CD14-positive monocyte (primary cell): Measurements from ENCODE around the gene MST1R. TPM values are rescaled to one million over a fixed set of nuclear protein-coding genes. Genes with fewer than 3 reads are reported as not detected.

Source experiments
- DNase-seq, 3 donors: peaks; one replicate each; pipeline ENCODE4 v3.0.0-alpha.2; 2011 to 2022
- H2AFZ ChIP-seq: 2 replicates; pipeline ENCODE4 v1.6.0; 2012; ENCODE audit warnings: mild to moderate bottlenecking, low read depth, low read length, inconsistent platforms; ENCODE audit not compliant: insufficient read depth, poor library complexity, severe bottlenecking
- H3K27ac ChIP-seq, 2 donors: 1 replicate in 1 of 2; 2 replicates in 1 of 2; pipeline ENCODE4 v1.5.1; 2012 to 2013; ENCODE audit warnings: low read length in 2 of 2, control low read depth in 1 of 2, inconsistent platforms in 1 of 2, low read depth in 1 of 2, mild to moderate bottlenecking in 1 of 2
- H3K27me3 ChIP-seq, 2 donors: one replicate each; pipeline versions ENCODE4 v1.6.0 to v1.6.1; 2011 to 2013; ENCODE audit warnings: low read length in 2 of 2; ENCODE audit not compliant: control insufficient read depth in 2 of 2, insufficient read depth in 2 of 2
- H3K36me3 ChIP-seq, 2 donors: replicated peaks in 1 of 2; 1 replicate in 1 of 2; 2 replicates in 1 of 2; pipeline versions ENCODE4 v1.5.1 to v1.6.1; 2012 to 2013; ENCODE audit warnings: low read length in 2 of 2, control low read depth in 1 of 2, inconsistent platforms in 1 of 2, mild to moderate bottlenecking in 1 of 2; ENCODE audit not compliant: insufficient read depth in 2 of 2, control insufficient read depth in 1 of 2
- H3K4me1 ChIP-seq, 2 donors: 1 replicate in 1 of 2; 2 replicates in 1 of 2; pipeline versions ENCODE4 v1.5.1 to v1.6.1; 2012 to 2013; ENCODE audit warnings: low read length in 2 of 2, control low read depth in 1 of 2, inconsistent platforms in 1 of 2, mild to moderate bottlenecking in 1 of 2, moderate library complexity in 1 of 2; ENCODE audit not compliant: insufficient read depth in 2 of 2, control insufficient read depth in 1 of 2
- H3K4me2 ChIP-seq: replicated peaks from 2 replicates; pipeline ENCODE3; 2012; ENCODE audit warnings: low read length, moderate library complexity, mild to moderate bottlenecking; ENCODE audit not compliant: poor library complexity, severe bottlenecking; ENCODE audit errors: extremely low read depth
- H3K4me3 ChIP-seq, 3 experiments: fragments of 200-600 bp in 1 of 3; sonication (generic) in 1 of 3; replicated peaks in 1 of 3; 1 replicate in 2 of 3; 2 replicates in 1 of 3; pipeline ENCODE4 v1.5.1; 2011 to 2013; ENCODE audit warnings: low read length in 3 of 3, mild to moderate bottlenecking in 3 of 3, control low read depth in 2 of 3, low read depth in 2 of 3, inconsistent platforms in 1 of 3, moderate library complexity in 1 of 3
- H3K79me2 ChIP-seq: 2 replicates; pipeline ENCODE4 v1.6.0; 2012; ENCODE audit warnings: mild to moderate bottlenecking, control low read depth, inconsistent platforms, low read length, moderate library complexity; ENCODE audit not compliant: insufficient read depth
- H3K9ac ChIP-seq: 2 replicates; pipeline ENCODE4 v1.6.0; 2017; ENCODE audit warnings: low read length, mild to moderate bottlenecking; ENCODE audit not compliant: insufficient read depth, poor library complexity, severe bottlenecking
- H3K9me3 ChIP-seq, 2 donors: replicated peaks in 1 of 2; 1 replicate in 1 of 2; 2 replicates in 1 of 2; pipeline versions ENCODE4 v1.5.1 to v1.6.1; 2012 to 2013; ENCODE audit warnings: low read length in 2 of 2, control low read depth in 1 of 2; ENCODE audit not compliant: control insufficient read depth in 1 of 2, insufficient read depth in 1 of 2
- H4K20me1 ChIP-seq: 2 replicates; pipeline ENCODE4 v1.6.0; 2012; ENCODE audit warnings: mild to moderate bottlenecking, low read length, control low read depth, moderate library complexity; ENCODE audit not compliant: insufficient read depth
- H3K27ac Mint-ChIP-seq, 7 donors: one replicate each; pipeline ENCODE4 v1.8.0; 2020; ENCODE audit warnings: mild to moderate bottlenecking in 7 of 7, mixed read lengths in 7 of 7, moderate library complexity in 6 of 7, inconsistent platforms in 2 of 7
- H3K27me3 Mint-ChIP-seq, 3 donors: one replicate each; pipeline ENCODE4 v1.8.0; 2021 to 2022; ENCODE audit warnings: low read depth in 3 of 3, mild to moderate bottlenecking in 3 of 3, mixed read lengths in 3 of 3, moderate library complexity in 3 of 3, inconsistent platforms in 1 of 3
- H3K36me3 Mint-ChIP-seq, 2 donors: one replicate each; pipeline ENCODE4 v1.8.0; 2020; ENCODE audit warnings: mixed read lengths in 2 of 2, inconsistent platforms in 1 of 2, mild to moderate bottlenecking in 1 of 2
- H3K4me1 Mint-ChIP-seq: one replicate; pipeline ENCODE4 v1.8.0; 2020; ENCODE audit warnings: mild to moderate bottlenecking, mixed read lengths
- H3K4me3 Mint-ChIP-seq, 2 donors: one replicate each; pipeline ENCODE4 v1.8.0; 2020; ENCODE audit warnings: mild to moderate bottlenecking in 2 of 2, mixed read lengths in 2 of 2, moderate library complexity in 1 of 2
- H3K9me3 Mint-ChIP-seq, 7 donors: one replicate each; pipeline ENCODE4 v1.8.0; 2020 to 2022; ENCODE audit warnings: mixed read lengths in 7 of 7, mild to moderate bottlenecking in 6 of 7, moderate library complexity in 6 of 7, inconsistent platforms in 2 of 7
- WGBS: methylation state at CpG from one replicate; pipeline ENCODE4 v1.1.5; 2013; ENCODE audit warnings: missing lambda C conversion rate; ENCODE audit not compliant: insufficient coverage; 5-methylcytosine and 5-hydroxymethylcytosine counted together
- intact Hi-C, 2 donors: fragments of 100-400 bp; cut with micrococcal nuclease; formaldehyde crosslinking; loops; one replicate each; pipeline versions ENCODE4 v1.15.0 to v1.15.1; 2023
- polyA plus RNA-seq, 3 donors: library from polyadenylated mRNA; depleted of rRNA in 1 of 3; unstranded in 2 of 3; stranded (reverse) in 1 of 3; fragments of 300-500 nt in 2 of 3; fragments of >200 nt in 1 of 3; fragmentation: Illumina TruSeq in 2 of 3; gene quantifications; 1 replicate in 2 of 3; 2 replicates in 1 of 3; pipeline ENCODE4 v1.2.3, GENCODE V29; 2012 to 2021
- TF ChIP-seq, protein P1 (sequence below): fragments of 200-600 bp; IDR thresholded peaks from one replicate; pipeline ENCODE4 v1.8.0; 2022; ENCODE audit warnings: antibody characterized with exemption, mild to moderate bottlenecking

The MST1R gene
- polyA plus RNA-seq, 3 donors = 0.25 TPM; not detected in 2

DNA sequence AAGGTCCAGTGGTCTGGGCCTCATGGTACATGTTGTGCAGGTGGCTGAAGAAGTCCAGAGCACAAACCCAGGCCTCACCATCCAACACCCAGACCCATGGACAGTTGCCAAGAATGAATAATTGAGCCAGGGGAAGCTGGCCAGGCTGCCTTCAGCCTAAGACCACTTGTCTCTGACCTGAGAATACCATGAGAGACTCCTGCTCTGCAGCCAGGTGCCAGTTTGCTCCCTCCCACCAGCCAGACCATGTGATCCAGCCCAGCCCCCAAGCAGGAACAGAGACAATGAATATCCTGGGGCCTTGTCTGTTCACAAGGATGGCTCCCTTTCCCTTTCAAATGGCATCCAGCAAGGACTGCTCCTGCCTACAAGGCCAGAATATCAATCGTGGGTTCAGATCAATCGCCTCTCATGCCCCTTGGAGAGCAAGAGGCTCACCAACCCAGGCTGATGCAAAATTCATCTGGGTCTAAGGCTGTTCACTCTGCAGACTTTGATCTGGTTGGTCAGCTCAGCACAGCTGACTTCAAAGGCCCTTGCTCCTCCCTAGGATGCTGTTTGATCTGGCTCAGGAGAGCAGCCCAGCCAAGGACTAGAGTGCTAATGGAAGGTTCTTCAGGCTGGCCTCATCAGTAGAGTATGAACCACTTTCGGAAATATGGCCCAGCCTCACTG, 60.7 kb downstream of the MST1R start:
- Mint-ChIP-seq H3K9me3 (no peaks in the 10 kb centered on the region), H3K4me1 (no peaks in the 10 kb centered on the region), H3K27ac (peak overlapping the region in 1 of 7 donors; percentile 31), H3K36me3 (peaks cover 32 to 58% of the 10 kb centered on the region in 2 donors), H3K27me3 (peaks cover 0 to 1% (median 0%) of the 10 kb centered on the region in 3 donors), H3K4me3 (no peak overlapping the region)
- intact Hi-C loops = no loop called here
- no peak for DNase-seq
- Histone ChIP-seq H3K27ac (no peak overlapping the region), H3K9me3 (no peaks in the 10 kb centered on the region), H3K4me2 (no peak overlapping the region), H3K9ac (no peak overlapping the region), H3K36me3 (peaks cover 19 to 66% of the 10 kb centered on the region in 2 donors), H3K79me2 (no peaks in the 10 kb centered on the region), H4K20me1 (no peaks in the 10 kb centered on the region), H3K4me1 (no peaks in the 10 kb centered on the region), H3K4me3 (no peak overlapping the region), H3K27me3 (no peaks in the 10 kb centered on the region), H2AFZ (no peak overlapping the region)
- 96% methylated on average over 2 of the region's 3 CpGs for WGBS
- TF ChIP-seq, protein P1, sequence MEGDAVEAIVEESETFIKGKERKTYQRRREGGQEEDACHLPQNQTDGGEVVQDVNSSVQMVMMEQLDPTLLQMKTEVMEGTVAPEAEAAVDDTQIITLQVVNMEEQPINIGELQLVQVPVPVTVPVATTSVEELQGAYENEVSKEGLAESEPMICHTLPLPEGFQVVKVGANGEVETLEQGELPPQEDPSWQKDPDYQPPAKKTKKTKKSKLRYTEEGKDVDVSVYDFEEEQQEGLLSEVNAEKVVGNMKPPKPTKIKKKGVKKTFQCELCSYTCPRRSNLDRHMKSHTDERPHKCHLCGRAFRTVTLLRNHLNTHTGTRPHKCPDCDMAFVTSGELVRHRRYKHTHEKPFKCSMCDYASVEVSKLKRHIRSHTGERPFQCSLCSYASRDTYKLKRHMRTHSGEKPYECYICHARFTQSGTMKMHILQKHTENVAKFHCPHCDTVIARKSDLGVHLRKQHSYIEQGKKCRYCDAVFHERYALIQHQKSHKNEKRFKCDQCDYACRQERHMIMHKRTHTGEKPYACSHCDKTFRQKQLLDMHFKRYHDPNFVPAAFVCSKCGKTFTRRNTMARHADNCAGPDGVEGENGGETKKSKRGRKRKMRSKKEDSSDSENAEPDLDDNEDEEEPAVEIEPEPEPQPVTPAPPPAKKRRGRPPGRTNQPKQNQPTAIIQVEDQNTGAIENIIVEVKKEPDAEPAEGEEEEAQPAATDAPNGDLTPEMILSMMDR = no peak

- Histone ChIP-seq H3K79me2 (no peaks in the 10 kb centered on the region), H3K4me2 (no peak overlapping the region), H3K9me3 (no peaks in the 10 kb centered on the region), H3K9ac (no peak overlapping the region), H3K4me1 (no peaks in the 10 kb centered on the region), H4K20me1 (no peaks in the 10 kb centered on the region), H3K36me3 (peaks cover 19 to 57% of the 10 kb centered on the region in 2 donors), H3K27me3 (no peaks in the 10 kb centered on the region), H3K4me3 (no peak overlapping the region), H3K27ac (no peak overlapping the region), H2AFZ (no peak overlapping the region)
- Mint-ChIP-seq H3K27ac (no peak overlapping the region), H3K4me3 (no peak overlapping the region), H3K4me1 (no peaks in the 10 kb centered on the region), H3K27me3 (peaks cover 0 to 1% (median 0%) of the 10 kb centered on the region in 3 donors), H3K9me3 (no peaks in the 10 kb centered on the region), H3K36me3 (peaks cover 32 to 59% of the 10 kb centered on the region in 2 donors)
- TF ChIP-seq, protein P1 = no peak
- intact Hi-C loops = no loop called here
- DNase-seq = no peak
- 88% methylated on average over 1 of the region's 7 CpGs for WGBS
These were observed 61.9 kb downstream of the MST1R start for GRCh38 chr3:49841806-49842205.
